Measurements from ENCODE around the gene SEMA7A. TPM values are rescaled to one million over a fixed set of nuclear protein-coding genes. Genes with fewer than 3 reads are reported as not detected.
A peak's percentile ranks its signal among the peaks of the same experiment; 100 is the strongest.

The SEMA7A gene
- total RNA-seq, 1 donor from 2014 or later = 1.2 TPM

GRCh38 chr15:74422265-74422651 is 11.5 kb downstream of the SEMA7A start:
- ATAC-seq (ENCODE audit: poor library complexity) (no peak), DNase-seq (no peak)
- intact Hi-C loops (cut with DNase I) = no loop called here

GRCh38 chr15:74421302-74422245 is 12.2 kb downstream of the SEMA7A start:
- intact Hi-C loops (cut with DNase I) = no loop called here
- no peak for DNase-seq
- no peak for ATAC-seq (ENCODE audit: poor library complexity)

- ATAC-seq (ENCODE audit: poor library complexity) = peak; percentile 84
- DNase-seq = no peak
- intact Hi-C loops (cut with DNase I) = no loop called here
Observed at GRCh38 chr15:74420193-74420905, 13.4 kb downstream of the SEMA7A start.

- DNase-seq = no peak
- no peak for ATAC-seq (ENCODE audit: poor library complexity)
- intact Hi-C loops (cut with DNase I) = no loop called here
Observed at GRCh38 chr15:74419432-74419831, 14.3 kb downstream of the SEMA7A start.

- intact Hi-C loops (cut with DNase I) = no loop called here
- DNase-seq (no peak), ATAC-seq (ENCODE audit: poor library complexity) (no peak)
Observed at GRCh38 chr15:74418575-74419338, 15.0 kb downstream of the SEMA7A start.

DNA sequence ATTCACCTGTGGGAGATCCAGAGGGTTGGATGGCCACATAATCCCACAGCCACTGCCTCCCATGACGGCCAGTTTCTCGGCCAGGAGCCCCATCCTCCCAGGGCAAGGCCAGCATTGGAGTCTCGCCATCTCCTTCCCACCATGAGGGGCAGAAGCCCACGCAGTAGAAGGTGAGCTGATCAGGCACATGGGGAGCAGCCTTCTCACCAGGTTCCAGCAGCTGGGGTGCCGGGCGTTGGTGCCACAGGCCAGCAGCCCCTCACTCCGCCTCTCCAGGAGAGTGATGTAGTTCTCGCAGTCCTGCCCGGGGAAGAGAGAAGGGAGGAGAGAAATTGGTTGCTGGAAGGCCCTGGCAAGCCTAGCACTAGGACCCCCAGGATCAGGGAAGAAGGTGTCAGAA is 16.1 kb downstream of the SEMA7A start:
- ATAC-seq (ENCODE audit: poor library complexity) = no peak
- DNase-seq = no peak
- intact Hi-C loops (cut with DNase I) = no loop called here

DNA sequence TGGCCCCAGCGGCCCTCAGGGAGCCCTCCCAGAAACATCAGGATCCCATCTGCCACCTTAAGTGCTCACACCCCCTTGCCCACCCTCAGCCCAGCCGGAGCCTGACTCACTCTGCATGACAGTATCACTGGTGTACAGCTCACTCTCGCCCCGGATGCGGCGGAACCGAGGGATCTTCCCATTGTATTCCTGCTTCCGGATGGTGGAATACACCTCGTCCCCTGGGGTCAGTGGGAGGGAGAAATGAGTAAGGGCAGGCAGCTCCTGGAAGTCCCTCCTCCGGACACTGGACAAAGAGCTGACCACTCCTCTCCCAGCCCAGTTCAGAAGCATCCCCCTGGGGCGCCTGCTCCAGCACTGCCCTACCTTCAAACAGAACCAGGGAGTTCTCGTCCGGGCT is 16.5 kb downstream of the SEMA7A start:
- intact Hi-C loops (cut with DNase I) = no loop called here
- DNase-seq (no peak), ATAC-seq (ENCODE audit: poor library complexity) (peak; percentile 36)

DNA sequence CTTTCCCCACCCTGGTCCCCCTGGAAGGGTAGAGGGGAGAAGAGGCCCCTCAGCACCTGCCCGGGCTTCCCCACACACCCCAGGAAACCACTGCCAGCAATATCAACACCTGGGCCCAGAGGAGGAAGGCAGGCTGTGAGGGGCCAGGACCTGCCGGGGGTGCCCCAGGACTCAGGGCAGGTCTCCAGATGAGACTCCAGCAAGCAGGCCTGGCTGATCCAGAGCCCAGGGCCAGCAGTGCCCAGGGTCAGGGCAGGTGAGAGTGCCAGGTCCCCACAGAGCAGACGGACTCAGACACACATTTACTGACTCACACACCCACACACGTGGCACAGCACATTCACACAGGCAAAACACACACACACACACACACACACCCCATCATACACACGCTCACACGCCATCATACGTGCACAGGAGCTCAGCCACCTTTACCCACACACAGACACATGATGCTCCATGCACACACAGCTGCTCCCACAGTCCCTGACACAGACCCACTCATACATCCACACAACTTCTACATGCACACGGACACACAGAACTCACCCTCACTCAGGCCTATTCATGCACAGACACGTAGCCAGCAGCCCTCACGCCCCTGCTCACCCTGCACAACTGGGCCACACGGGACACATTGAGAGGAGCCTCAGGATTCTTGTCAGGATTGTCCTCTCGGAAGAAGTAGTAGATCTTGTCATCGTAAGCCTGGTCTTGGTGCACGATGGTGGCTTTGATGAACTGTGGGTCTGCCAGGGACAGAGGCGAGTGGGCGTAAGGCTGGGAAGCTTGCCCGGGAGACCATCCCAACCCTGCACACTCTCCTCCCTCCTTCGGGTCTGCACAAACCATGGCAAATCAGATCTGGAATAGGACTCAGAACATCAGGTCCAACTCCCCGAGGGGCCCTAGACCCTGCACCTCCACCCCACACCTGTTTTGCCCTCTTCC is 17.5 kb downstream of the SEMA7A start:
- DNase-seq (no peak), ATAC-seq (ENCODE audit: poor library complexity) (no peak)
- intact Hi-C loops (cut with DNase I) = no loop called here

GRCh38 chr15:74414603-74415338 is 19.0 kb downstream of the SEMA7A start:
- intact Hi-C loops (cut with DNase I) = no loop called here
- DNase-seq (no peak), ATAC-seq (ENCODE audit: poor library complexity) (no peak)

DNA sequence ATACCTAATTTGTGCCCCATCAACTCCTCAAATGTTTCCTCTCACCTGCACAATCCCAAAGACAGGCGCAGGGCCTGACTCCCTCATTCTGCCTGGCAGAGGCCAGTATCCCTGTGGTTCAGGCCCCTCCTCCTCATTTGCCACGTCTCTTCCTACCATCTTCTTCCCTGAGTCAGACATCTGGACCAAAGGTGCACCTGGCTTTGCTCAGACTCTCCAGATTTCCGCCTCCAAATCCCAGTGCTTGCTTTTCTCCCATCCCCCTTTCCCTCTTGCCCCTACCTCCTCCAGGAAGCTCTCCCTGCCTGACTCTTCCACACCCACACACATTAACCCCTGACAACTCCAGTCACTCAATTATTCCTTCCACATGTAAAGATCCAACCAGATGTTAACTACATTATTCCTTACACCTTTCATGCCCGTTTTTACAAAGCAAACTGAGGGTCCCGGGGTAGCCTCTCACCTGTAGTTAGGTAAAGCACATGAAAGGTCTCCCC is 19.6 kb downstream of the SEMA7A start:
- intact Hi-C loops (cut with DNase I) = no loop called here
- no peak for DNase-seq

GRCh38 chr15:74413350-74414080 is 20.2 kb downstream of the SEMA7A start:
- ATAC-seq (ENCODE audit: poor library complexity) (no peak), DNase-seq (no peak)
- intact Hi-C loops (cut with DNase I) = no loop called here

More for the DNA sequence above, 19.6 kb downstream of the SEMA7A start:
- no peak for ATAC-seq (ENCODE audit: poor library complexity)

DNA sequence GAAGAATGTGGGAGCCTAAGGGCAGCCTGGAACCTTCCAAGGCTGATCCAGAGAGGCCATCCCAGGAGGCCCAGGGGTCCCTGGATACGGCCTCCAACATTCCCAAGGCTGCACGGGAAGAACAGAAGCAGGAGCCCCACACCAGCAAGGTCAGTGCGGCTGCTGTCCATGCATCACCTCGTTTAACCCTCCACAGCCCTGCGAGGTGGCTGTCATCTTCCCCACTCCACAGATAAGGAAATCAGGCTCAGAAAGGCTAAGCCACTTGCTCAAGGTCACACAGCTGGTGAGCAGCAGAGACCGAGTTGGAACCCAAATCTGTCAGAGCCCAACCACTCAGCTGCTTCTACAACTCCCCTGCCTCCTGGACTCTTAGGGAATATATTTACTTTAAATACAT is 21.6 kb downstream of the SEMA7A start:
- ATAC-seq (ENCODE audit: poor library complexity) (no peak), DNase-seq (no peak)
- intact Hi-C loops (cut with DNase I) = no loop called here

- intact Hi-C loops (cut with DNase I) = no loop called here
- ATAC-seq (ENCODE audit: poor library complexity) (no peak), DNase-seq (no peak)
Observed at GRCh38 chr15:74411686-74412085, 22.1 kb downstream of the SEMA7A start.

DNA sequence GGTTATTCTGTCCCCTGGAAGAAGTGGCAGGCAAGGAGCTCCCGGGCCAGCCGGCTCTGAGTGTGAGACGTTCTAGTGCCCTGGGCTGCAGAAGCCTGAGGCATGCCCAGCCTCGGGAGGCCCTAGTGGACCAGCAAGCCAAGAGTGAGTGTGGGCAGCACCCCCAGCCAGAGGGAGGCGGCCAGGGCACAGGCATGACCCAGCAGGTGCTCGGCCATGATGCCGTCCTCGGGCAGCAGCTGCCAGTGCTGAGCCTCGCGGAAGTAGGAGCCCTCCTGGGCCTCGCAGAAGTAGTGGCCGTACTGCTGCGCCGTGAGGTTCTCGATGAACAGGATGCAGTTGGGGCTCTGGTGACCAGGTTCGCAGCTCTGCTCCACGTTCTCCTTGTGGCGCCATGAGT is 23.3 kb downstream of the SEMA7A start:
- intact Hi-C loops (cut with DNase I) = no loop called here

DNA sequence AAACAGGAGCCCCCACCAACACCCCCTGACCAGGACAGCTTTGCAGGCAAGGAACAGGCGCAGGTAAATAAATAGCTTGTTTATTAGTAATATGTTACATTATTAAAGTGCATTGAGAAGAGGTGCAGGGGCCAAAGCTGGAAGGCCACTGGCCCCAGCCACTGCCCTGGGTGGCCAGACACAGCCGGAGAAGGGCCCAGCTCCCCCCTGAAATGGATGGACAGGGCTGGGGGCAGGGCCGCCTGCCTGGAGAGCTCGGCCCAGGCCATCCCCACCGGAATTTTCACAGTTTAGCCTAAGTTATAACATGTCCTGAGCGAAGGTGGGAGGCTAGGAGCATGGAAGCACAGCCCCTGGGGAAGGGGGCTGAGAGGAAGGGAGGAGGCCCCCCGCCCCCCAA is 24.5 kb downstream of the SEMA7A start:
- intact Hi-C loops (cut with DNase I) = no loop called here
- DNase-seq = no peak
- ATAC-seq (ENCODE audit: poor library complexity) = no peak

More for the DNA sequence above, 23.3 kb downstream of the SEMA7A start:
- ATAC-seq (ENCODE audit: poor library complexity) = no peak
- no peak for DNase-seq

- intact Hi-C loops (cut with DNase I) = no loop called here
- ATAC-seq (ENCODE audit: poor library complexity) (no peak), DNase-seq (no peak)
Observed at GRCh38 chr15:74408815-74409214, 24.9 kb downstream of the SEMA7A start.

DNA sequence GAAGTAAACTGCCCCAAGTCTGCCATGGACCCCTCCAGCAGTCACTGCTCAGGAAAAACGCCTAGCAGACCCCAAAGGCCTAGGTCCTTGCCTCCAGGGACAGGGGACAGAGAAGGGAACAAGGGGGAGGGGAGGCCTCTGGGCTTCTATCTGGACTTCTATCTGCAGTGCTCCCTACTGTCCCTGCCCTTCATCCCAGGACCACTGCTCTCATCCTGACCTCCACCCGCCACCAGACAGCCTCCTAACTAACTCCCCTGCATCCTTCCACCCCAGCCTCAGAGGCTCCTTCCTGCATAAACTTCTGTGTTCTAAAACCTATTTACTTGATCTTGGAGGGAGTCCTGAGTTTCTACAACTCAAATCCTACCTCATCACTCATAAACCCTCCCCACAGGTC is 25.4 kb downstream of the SEMA7A start:
- intact Hi-C loops (cut with DNase I) = no loop called here
- DNase-seq (no peak), ATAC-seq (ENCODE audit: poor library complexity) (no peak)

Measured in Right ventricle myocardium superior (tissue), 1 donor.